Measurements from ENCODE around the gene SHC2.

The SHC2 gene

GRCh38 chr19:460877-461720 is at the start of gene SHC2:
Gene SHC2, minus strand, starts transcription at chr19:461033. Its CDS starts 37 bp downstream, at chr19:460996.
- peak; percentile 22 for DNase-seq

GRCh38 chr19:508204-509150 is 47.6 kb upstream of the SHC2 start:
- DNase-seq = no peak

- peak; percentile 88 for DNase-seq
Measured at GRCh38 chr19:507286-508203, 46.7 kb upstream of the SHC2 start, which contains the start of gene TPGS1. Gene TPGS1, plus strand, starts transcription at chr19:507497. Its CDS starts 10 bp downstream, at chr19:507507.

- DNase-seq = peak; percentile 95
Measured at GRCh38 chr19:506404-507285, 45.8 kb upstream of the SHC2 start.

GRCh38 chr19:504616-505015 is 43.8 kb upstream of the SHC2 start:
- DNase-seq = no peak

- DNase-seq = no peak
Measured at GRCh38 chr19:501646-502045, 40.8 kb upstream of the SHC2 start.

- DNase-seq = no peak
Measured at GRCh38 chr19:498977-499623, 38.3 kb upstream of the SHC2 start.

- no peak for DNase-seq
Measured at GRCh38 chr19:498511-498891, 37.7 kb upstream of the SHC2 start.

- DNase-seq = no peak
Measured at GRCh38 chr19:497869-498510, 37.2 kb upstream of the SHC2 start.

- DNase-seq = no peak
Measured at GRCh38 chr19:497491-497868, 36.6 kb upstream of the SHC2 start.

- DNase-seq = no peak
Measured at GRCh38 chr19:496986-497385, 36.2 kb upstream of the SHC2 start.

- DNase-seq = no peak
Measured at GRCh38 chr19:496112-496665, 35.4 kb upstream of the SHC2 start, which contains the start of gene MADCAM1. Gene MADCAM1, plus strand, starts transcription at chr19:496486. Its CDS starts 14 bp downstream, at chr19:496500.

- peak; percentile 41 for DNase-seq
Measured at GRCh38 chr19:495402-496111, 34.7 kb upstream of the SHC2 start.

- DNase-seq = no peak
Measured at GRCh38 chr19:495081-495401, 34.2 kb upstream of the SHC2 start.

- no peak for DNase-seq
Measured at GRCh38 chr19:494171-495080, 33.6 kb upstream of the SHC2 start.

- no peak for DNase-seq
Measured at GRCh38 chr19:493391-494170, 32.7 kb upstream of the SHC2 start.

GRCh38 chr19:492091-492531 is 31.3 kb upstream of the SHC2 start:
- DNase-seq = no peak

All from CD4-positive, alpha-beta T cell treated with Interleukin-17A for 4 hours (primary cell).